Activated effector memory CD4-positive, alpha-beta T cell treated with Interleukin-2 at 50 U/mL for 16 hours (primary cell): ENCODE data around the gene FOXP4.

Experiments
- DNase-seq: peaks from one replicate; pipeline ENCODE4 v3.0.0-alpha.2; 2020

Gene FOXP4

DNA sequence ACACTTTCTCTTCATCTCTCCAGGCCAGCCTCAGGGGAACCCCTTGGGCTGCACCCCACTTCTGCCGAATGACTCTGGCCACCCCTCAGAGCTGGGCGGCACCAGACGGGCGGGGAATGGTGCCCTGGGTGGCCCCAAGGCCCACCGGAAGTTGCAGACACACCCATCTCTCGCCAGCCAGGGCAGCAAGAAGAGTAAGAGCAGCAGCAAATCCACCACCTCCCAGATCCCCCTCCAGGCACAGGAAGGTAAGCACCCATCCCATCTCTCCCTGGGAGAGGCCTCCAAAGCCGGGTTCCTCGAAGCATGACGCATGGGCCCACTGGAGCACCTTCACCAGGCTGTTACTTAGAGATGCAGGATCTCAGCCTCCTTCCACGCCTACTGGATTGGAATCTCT lies 103.4 kb downstream of the FOXP4 start:
- DNase-seq = no peak

DNA sequence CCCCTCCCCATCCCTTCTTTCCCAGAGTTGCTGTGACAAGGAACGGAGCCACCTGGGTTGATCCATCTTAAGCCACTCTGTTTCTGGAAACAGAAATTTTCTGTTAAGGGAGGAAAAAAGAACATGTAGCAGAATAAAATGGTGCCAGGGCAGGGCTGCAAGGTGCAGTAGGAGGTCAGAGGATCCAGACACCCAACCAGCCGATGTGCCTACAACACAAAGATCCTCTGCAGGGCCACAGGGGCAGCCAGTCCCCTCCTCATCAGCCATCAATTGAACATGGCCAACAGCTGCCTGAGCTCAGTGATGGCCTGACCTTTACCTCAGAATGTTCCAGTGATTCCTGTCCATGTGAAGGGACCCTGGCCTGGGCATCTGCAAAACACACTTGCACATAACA lies 103.9 kb downstream of the FOXP4 start:
- no peak for DNase-seq

- DNase-seq = no peak
These were observed 105.2 kb downstream of the FOXP4 start for GRCh38 chr6:41651246-41651961.
